Measurements from ENCODE around the gene SLC8A1. TPM values are rescaled to one million over a fixed set of nuclear protein-coding genes. Genes with fewer than 3 reads are reported as not detected.

Gene SLC8A1
- polyA plus RNA-seq, 12 donors: 4.4 to 12.4 (median 8.5) TPM; not detected in 1

DNA sequence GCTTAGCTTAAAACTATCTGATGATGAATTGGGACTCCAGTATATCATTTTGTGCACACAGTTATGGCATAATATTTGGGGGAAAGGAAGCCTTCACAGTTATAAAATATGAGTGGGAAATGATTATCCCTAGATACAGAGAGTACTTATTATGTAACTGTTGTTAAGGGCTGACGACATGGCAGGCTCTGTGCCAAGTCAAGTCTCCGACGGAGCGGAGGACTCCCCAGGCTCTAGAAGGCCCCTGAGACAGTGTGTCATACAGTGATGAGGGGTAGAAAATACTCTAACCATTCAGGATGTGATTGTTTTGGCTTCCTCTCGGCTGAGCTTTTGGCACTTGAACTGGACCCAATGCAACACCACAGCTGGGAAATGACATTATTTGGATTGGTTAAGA is 211.8 kb downstream of the SLC8A1 start:
- peak; percentile 87 for DNase-seq

DNA sequence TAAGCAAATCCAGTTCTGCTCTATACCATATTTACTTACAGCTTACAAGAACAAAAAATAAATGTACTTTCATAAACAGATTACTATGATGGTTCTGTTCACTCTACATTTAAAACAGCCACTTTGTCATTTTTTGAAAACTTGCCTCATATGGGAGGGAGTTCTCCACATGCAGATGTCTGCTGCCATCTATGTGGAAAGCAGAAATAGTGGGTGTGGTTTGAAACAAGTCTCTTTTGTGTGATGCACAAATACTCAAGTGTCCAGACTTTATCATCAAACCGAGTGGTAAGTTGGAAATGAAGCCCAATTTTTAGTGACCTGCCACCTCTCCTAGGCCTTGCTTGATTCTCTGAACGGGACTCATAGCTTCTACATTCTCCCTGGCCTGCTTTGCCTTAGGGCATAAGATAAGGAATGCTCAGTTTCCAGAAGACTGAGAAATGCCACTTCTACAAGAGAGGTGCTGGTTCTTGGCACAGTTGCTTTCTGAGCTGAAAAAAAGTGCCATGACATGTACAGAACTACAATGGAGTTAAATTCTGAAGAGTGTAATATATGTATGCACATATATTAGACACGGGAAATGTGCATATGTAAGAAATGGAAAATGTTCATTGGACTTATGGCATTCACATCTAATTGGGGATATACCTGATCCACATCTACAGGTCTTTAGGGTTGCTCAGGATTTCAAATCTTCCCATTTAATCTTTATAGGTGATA is 221.0 kb downstream of the SLC8A1 start:
- no peak for DNase-seq

DNA sequence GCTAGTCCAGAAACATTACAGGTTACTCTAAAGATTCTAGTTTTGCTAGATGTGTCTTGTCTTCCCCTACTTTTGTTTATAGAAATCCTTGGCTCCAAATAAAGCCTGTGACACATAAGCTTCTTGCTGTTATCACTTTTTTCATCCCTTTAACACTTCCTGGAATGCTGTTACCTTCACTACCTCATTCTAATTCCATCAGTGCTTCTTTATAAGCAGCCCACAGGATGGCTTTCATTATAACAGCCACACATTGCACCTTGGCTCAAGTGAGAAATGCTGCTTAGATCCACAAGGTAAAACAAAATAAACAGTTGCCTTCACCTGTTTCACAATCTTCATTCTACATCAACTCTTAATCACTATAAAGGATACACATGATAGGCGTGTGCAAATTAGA is 221.7 kb downstream of the SLC8A1 start:
- DNase-seq: no peak

DNA sequence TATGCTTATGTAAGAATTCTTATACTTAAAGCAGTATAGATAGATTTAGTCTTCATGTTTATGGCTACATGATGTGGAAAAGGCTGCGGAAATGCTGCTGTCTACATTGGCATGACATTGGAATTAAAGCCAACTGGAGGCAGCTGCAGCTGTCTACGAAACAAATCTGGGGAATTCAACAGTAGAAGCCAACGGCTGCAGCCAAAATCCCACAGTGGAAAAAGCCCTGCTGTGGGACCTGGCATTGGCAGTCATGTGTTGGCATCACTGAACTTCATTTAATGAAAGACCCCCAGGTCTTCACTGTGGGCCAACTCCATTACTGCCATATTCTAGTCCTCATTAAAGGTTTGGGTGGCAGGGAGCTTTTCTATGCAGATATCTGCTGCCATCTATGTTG is 223.6 kb downstream of the SLC8A1 start:
- no peak for DNase-seq

DNA sequence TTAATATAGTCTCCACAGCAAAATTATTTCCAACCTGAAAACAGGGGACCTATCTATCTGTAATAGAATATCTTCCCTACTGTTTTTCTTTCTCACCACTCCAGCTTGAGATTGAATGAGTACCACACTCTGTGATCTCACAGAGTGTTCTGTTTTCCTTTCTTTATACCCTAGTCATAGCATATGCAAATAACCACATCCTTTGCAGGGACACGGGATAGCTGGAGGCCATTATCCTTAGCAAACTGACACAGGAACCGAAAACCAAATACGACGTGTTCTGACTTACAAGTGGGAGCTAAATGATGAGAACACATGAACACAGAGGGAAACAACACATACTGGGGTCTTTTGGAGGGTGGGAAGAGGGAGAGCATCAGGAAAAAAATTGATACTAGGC is 224.7 kb downstream of the SLC8A1 start:
- DNase-seq: no peak

DNA sequence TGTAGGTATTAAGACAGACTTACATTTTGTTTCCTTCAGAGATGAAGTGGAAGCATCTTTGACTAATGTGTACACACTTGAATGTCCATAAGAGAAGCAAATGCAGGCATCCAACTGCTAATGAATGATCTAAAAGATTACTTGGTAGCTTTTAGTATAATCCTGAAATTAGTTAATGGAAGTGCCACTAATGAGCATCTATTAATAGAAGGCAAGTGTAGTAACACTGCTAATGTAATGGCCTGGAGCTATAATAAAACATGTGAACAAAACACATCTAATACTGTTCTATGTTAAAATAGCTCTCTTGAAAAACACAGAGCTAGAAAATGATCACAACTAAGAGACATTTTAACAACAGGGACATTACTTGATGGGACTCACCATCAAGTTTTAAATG is 225.3 kb downstream of the SLC8A1 start:
- DNase-seq: no peak

DNA sequence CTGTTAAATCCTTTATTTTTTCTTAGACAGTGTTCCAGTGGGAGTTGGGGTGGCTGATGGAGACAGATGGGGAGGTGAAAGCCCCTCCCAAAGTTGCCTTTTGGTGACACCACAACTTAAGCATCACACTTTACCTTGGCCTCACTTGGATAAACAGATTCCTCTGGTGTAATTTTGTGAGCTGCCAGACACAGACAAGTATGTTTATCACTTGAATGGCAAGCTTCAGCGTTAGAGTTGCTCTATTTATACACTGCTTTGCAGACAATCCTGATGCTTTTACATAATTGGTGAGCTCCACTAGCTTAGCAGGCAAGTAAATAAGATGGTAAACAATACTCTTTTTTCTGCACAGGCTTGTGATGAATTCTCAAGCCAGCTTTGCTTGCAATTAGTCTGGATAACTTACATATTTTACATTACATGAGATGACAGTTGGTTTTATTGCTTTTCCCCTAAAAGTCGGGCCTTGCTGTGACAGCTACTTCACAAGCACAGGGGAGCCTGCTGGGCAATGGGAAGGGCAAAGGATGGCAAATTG is 226.2 kb downstream of the SLC8A1 start:
- no peak for DNase-seq

DNA sequence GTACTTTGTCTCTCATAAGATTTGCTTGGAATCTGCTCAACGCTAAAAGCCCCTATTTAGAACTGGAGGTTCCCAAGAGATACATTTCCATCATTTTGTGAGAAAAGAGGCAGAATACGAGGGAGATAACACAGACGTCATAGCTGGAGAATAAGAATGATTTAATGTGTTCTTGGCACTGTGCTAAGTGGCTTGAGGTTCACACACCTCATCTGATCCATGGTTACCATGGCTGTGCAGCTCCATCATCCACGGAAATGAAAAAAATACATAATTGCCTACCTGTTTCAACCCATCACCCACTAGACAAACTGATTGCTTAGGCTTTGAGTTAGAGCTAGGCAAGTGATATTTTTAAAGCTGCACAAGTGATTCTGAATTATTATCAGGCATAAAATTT is 227.6 kb downstream of the SLC8A1 start:
- DNase-seq: no peak

DNA sequence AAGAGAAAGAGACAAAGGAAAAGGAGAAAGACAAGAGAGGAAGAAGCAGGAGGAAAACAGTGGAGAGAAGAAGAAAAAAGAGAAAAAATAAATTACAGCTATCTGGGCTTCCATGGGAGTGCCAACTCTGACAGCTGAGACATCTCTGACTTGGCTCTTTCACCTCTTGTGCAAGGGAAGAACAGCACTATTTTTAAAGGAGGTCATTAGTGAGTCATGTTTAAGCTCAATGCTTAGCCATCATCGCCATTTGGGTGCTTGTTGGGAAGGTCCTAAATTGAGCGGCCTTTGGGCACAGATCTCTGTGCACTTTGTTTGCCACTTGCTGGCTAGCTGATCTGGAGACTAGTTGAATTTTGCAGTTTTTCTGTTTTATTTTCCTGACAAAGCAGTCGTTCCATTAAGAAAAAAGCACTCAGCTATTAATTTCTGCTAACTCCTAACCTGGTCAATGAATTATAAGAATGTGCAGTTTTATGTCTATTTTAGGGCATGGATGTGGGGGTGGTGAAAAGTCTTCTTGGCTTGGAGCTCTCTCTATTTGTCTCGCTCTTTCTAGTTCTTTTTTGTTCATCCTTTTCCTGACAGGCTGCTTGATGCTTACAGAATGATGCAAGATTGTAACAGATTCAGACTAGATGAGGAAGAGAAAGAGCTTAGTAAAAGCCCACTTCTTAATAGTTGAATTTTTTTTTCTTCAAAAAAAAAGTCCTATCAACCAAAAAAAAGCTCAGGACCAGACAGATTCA is 231.5 kb downstream of the SLC8A1 start:
- no peak for DNase-seq

DNA sequence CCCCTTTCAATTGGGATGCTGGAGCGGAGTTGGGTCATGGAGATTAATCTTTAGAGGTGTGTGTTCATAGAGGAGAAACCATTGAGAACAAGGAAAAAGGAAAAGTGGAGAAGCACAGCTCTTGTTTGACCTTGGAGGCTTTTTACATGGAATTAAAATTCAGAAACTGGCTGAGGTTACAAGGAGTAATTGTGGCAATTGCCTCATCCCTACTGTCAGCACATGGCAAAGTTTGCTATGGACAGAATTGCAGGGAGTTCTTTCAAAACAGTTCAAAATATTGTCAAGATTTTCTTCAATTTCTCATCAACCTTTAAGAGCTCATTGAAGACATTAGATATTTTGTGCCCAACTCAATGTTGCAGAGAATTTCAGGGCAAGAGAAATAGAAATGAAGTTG is 232.7 kb downstream of the SLC8A1 start:
- no peak for DNase-seq

DNA sequence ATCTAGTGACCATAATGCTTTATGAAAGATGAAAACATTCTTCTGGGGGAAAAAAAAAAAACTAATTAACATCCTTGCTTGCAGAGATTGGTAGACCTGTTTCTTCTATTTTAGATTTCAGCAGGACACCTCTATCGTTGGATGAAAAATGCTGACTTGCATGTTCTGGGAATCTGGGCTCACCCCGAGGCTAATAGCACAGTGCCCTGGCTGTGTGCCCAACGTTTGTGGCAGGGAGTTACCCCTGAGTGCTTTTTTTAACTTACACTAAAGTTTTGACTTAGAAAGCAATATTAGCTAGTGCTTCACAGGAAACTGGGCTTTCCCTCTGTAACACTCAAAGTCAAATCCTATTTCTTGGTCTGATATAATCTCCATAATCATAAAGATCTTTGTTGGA is 233.2 kb downstream of the SLC8A1 start:
- DNase-seq: no peak

DNA sequence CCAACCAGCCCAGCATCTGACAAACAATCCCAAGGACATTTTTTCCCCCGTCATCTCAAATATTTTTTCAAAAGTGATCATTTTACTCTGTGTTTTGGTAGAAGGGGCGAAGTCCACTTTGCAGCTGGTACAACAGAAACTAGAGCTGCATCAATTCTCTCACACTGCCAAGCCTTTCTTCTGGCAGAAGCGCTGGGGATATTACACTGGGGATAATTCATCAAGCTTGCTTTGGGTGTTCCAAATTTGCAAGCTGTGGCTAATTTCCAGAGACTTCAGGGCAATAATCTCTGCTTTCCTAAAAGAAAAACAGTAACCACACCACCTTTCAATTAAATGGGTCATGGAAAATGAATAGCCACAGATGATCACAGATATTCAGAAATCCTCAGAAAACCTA is 238.3 kb downstream of the SLC8A1 start:
- no peak for DNase-seq

DNA sequence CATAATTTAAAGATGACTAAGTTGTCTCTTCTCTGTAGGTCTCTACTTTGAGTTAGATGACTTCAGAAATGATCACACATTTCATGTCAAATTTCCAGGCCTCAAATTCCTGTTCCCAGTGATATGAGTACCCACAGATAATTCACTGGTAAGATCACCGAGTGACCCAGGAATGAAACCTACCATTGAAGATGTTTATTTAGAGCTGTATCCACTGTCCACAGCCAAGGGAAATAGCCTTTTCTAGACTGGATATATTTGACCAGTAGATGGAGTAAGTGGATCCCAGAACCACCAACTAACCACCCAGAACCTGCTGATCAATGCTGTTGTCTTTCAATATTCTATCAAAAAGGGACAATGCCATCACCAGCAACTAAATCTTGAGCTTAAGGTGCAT is 238.8 kb downstream of the SLC8A1 start:
- no peak for DNase-seq

DNA sequence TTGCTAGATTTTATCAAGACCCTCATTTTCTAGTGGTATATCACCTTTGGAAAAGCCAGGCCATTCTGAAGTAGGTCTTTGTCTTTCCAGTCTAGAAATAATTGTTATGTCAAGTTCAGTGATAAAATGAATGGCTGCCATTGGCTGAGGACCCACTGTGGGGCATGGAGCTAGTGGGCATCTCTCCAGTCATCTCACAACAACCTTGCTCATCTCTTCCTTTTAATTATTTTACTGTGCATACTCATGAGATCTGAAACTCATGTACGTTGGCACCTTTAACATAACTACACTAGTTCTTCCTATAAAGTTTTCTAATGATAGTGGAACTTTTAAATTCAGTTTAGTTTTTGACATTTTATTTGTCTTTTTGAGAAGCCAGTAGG is 240.9 kb downstream of the SLC8A1 start:
- DNase-seq: no peak

DNA sequence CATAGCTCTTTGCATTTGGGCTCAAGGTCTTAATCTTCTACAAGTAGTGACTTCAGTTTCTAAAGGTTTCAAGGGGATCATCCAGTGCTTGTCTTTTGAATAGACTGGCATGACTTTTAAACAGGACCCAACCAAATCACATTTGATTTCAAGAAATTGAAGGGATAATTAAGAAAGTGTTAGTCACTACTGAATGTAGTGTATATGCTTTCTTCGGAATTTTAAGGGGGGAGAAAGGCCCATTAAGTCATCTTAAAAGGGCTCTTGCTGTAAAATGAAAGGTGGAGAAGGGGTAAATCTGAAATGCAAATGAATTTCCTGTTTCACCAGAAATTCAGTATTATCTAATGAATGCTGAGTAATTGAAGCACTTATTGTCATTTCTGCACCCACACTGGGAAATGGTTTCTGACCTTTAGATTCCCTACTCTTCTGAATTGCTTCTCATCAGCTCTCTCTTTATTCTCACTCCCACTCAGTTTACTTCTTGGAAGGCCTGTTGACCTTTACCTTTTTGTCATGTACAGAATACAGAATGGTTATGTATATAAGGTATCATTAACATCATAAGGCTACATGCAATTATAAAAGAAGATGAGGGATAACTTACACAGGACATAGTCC is 241.4 kb downstream of the SLC8A1 start:
- DNase-seq: no peak

DNA sequence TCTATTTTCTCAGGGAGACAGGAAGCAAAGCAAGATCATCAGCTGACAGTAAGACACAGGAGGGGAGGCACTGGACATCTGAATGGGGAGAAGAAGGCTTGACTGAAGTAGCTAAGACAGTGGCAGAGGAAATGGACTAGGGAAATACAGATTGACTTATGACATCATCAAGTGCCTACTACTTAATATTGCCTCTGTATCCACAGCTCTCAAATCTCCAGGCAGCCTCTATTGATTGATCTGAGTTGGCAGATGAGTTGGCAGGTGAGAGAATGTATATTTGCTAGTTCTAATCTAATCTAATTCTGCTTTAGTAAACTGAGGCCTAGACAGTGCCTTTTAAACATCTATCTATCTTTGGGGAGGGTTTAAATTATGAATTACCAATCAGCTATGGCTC is 242.1 kb downstream of the SLC8A1 start:
- DNase-seq: no peak

DNA sequence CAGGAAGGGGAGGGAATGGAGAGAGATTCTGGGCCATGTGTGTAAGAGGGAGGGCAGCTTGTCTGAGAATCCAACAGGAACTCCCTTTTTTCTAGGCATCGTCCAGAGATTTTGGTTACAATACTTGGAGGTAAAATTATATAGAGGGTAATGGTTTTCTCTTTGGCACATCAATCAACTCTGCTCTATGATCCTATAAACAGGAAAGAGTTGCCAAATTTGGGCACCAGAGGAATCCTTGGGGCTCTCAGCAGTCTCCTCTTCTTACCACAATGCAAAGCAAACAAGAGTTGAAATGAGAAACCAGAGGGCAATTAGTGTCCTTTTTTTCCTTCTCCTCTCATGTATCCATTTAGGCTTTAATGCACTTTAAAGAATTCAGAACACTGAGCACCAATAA is 243.4 kb downstream of the SLC8A1 start:
- DNase-seq: no peak

DNA sequence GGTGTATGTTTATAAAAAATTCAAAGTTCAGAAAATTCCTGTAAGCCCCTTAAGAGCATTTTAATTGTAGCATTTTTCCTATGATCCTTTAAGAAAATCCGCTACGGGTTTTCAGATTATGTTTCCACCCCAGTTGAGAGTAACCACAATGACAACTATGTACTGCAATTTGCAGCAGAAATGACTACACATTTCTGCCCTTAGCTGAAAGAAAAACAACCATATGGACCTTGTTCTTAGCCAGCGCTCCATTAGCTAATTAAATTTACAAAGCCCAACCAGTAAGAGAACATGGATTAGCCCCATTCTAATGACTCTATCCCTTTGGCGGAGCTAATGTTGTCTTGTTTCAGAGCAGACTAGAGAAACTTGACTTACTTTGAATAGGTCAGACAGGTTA is 247.6 kb downstream of the SLC8A1 start:
- no peak for DNase-seq

DNA sequence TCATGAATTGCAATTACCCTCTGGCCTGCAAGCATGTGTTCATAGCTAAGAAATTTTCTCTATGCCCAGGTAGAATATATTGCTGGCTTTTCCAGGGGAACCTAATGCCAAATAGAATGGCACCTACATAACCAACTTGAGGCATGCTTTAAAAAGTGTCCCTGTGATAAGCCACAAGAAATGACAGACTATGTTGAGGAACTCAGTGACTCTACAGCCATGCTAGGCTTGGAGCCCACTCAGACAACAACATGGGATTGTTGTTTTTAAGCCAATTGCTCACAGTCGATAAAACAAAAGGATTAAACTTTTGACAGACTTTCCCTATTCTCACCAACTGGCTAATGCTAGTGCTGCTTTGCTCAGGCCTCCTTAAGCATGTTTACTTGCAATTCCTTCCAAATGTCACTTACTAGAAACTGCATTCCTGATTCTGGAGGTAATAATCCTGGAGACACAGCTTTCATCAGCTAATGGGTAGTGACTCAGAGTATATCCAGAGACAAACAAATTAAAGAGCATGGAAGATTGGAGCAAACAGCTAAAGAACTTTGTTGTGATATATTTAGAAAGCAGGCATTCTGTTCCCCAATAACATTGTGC is 249.0 kb downstream of the SLC8A1 start:
- no peak for DNase-seq

DNA sequence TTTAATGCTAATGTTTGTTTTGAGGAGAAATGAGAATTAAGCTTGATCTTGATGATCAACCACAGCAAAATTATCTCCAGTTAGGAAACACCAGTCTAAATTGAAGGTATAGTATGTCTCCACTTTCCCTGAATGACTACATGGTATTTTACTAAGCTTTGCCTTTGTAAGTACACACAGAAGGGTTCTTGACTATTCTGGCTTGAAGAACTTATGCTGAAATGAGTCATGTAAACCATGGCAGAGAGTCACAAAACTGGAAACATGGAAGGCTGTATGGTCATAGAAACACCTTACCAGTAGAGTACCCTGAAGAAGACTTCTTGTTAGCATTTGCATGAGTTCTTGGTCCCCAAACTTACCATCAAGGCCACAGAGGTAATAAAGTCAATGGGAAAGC is 250.5 kb downstream of the SLC8A1 start:
- DNase-seq: no peak

DNA sequence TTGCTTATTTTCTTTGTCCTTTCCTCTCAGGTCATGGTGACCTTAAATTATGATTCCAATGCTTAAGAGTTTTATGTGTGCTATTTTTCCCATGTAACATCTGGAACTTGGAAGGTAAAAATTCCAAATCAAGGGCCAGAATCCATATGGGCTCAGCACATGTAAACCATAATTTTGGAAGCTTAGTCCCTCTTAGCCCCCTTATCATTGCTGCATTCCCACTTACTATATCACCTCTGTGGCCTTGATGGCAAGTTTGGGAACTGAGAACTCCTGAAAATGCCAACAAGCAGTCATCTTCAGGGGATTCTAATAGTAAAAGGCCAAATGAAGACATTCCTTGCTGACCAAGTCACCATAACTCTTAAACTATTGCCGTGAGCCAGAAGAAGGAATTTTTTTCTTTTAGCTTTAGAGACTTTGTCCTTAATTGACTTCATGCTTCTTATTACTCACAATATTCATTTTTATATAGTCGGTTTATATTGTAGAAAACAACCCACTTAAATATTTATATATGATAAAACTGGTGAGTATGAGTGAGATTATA is 251.4 kb downstream of the SLC8A1 start:
- DNase-seq: no peak

DNA sequence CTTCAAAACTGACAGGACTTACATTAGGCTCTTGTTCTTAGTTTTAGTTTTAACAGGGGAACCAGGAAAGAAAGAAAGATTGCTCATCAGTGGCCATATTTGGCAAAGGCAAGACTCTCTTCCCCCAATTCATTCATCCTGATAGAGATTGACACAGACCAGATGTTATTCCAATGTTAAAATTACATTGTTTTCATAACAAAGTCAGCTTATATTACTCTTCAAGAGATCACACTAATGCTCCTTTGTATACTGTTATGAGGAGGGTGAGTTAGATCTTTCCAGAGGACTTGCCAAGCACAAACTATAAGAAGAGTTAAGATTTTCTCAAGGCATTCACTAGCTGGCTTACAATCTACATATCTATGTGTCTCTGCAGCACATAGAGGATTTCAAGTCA is 252.1 kb downstream of the SLC8A1 start:
- DNase-seq: peak; percentile 55

All from muscle of arm (tissue), 12 donors.